Midbrain (tissue), 1 donor: ENCODE results near the gene TRAF7.
"Not testable (repeated sequence)": the region's sequence is repeated elsewhere in the genome, so short reads cannot be mapped to it uniquely, and the experiment has no call there.

Experiments
- DNase-seq: peaks from one replicate; lab custom pipeline; 2025; lab: John Stamatoyannopoulos, UW

TRAF7 gene

DNA sequence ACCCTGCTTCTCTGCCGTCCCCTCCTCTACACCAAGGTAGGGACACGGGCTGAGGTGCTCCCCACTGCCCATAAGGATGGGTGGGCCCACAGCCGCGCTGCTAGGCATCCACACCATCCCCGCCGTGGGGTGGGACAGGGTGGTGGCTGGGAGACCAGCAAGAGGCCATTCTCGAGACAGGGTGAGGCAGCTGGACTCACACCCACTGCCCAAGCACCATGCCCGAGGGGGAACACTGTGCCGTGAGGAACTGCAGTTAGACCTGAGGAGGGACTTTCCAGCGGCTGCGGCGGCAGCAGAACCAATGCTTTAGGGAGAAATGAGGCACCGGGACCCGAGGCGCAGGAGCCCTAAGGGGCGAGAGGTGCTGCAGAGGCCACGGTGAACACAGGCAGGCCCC is 33.2 kb upstream of the TRAF7 start:
- DNase-seq, result no peak

DNA sequence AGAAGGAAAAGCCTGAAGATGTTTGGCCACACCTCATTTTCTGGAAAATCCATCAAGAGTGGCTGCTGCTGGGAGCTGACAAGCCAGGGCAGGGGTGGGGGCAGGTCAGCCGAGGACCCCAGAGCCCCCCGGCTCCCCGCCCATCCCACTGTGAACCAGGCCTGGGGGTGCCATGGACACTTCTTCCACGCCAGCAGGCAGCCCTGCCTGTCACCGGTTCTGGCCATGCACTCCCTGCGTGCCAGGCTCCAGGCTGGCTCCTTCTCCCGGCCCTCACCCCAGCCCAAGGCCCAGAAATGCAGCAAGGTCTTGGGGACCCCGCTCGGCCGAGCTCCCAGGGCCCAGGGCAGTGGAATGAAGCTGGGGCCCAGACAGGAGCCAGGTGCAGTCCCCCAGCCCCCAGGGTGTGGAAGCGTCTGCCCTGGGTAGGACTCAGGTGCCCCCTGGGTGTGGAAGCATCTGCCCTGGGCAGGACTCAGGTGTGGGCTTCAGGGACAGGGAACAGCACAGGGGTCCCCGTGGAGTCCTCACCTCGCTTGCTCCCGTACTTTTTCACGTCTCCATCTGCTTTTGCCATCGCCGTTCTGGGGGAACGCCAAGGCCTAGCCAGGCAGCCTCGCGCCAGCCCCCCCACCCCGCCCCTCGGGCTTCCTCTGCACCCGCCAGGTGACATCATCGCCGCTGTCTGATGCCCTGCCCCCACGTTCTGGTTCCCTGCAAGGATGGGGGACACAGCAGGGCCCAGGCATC is 32.5 kb upstream of the TRAF7 start:
- DNase-seq, result not testable (repeated sequence)

DNA sequence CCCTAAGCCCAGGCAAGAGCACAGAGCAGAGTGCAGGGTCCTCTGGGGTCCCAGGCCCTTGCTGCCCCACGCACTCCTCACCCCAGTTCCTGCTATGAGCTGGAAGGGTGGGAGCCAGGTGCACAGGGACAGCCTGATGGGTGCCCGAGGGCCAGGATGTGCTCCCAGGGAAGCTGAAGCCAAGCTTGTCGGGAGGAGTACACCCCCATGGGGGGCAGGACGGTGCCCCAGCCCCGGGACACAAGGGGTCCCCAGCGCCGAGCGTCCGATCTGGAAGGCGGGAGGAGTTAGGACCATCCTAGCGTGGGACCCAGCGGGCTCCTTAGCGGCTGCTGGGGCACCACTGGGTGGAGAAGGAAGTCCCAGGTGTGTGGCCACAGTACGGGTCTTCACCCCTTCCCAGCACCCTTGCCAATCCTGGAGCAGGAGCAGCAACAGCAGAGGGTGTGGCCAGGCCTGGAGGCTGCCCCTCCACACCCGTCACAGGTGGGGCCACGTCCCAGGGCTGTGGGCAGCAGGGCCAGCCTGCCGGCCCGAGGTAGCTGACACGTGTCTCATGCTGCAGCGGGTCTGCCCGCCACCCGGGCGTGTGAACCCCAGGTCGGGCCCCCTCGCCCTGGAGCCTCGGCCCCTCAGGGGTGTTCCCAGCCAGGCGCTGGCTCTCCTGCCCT is 31.7 kb upstream of the TRAF7 start:
- DNase-seq, result not testable (repeated sequence)

DNA sequence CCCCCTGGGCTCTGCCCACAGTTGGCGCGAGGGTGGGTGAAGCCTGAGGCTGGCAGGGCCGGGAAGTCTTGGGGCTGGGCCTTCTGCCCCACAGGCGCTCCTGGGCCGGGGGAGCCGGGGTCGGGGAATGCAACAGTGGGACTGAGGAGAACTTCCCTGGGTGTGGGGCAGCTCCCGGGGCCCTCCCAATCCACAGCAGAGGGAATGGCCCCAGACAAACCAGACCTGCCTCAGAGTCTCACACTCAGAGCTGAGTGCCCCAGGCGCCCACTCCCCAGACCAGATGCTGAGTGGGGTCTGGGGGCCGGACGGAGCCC is 31.2 kb upstream of the TRAF7 start:
- DNase-seq, result not testable (repeated sequence)

DNA sequence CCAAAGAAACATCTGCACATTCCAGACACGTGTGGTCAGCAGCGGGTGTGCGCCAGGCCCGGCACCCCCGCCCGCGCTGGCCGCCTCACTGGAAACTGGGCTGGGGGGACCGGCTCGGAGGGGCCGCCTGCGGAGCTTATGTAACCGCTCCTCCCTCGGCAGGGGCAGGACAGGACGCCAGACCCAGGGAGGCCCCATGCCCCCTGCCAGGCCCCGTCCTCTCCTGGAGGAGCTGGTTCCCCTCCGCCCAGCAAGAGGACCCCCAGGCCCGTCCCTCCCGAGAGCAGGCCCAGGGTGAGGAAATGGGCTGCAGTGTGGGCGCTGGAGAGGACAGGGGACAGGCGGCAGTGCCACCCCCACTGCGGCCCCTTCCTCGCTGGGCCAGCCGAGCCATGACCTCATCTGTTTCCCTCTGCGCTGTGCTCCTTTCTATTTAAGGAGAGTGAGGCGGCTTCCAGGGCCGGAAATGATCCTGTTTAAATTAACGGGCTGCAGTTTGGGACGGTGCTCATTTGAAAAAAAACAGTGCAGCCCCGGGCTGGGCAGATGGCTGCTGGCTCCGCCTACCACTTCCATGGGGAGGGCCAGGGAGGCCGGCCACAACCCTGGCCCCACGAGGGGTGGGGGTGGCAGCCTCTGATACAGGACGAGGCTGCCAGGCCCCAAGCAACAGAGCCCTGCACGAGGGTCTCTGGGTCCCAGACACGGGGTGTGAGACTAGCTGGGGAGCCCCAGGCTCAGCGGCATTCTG is 30.7 kb upstream of the TRAF7 start:
- peak; percentile 34 for DNase-seq

DNA sequence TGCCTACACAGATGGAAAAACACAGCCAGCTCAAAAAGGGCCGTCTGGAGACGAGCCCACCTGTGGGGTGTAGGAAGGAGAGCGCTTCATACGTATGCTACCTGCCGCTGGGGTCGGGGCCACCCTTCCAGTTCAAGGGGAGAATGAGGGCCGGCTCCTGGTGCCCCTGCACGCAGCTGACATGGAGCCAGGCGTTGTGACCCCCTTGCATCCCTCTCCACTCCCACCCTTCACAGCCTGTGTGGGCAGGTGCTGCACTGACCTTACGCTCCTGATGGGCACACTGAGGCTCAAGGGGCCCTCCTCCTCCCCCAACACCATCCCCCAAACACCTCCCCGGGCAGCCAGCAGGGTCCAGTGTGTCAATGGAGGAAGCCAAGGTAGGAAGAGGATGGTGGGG is 30.0 kb upstream of the TRAF7 start:
- DNase-seq, result not testable (repeated sequence)

DNA sequence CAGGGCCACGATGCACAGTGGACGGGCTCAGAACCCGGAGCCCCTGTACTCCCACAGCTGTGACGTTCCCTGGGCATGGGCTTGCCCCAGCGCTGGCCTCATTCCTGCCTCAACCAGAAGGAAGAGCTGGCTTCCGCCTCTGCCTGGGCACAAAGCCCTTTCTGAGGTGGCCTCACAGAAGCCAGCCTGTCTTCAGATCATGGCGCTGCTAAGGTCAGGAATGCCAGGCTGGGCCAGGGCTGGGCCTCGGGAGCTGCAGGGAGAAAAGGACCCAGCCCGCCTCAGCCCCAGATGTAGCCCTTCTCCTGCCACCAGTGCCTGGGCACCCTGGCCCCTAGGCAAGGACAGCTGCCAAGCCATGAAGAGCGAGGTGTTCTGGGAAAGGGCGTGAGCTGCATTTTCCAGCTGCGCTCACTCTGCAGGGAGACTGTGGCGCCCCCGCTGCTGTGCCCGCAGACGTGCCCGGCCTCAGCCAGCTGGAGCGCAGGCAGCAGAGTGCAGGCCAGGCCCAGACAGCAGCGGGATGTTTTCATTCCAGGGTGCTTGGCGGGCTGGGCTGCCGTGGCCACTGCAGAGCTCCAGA is 29.3 kb upstream of the TRAF7 start:
- peak; percentile 75 for DNase-seq

DNA sequence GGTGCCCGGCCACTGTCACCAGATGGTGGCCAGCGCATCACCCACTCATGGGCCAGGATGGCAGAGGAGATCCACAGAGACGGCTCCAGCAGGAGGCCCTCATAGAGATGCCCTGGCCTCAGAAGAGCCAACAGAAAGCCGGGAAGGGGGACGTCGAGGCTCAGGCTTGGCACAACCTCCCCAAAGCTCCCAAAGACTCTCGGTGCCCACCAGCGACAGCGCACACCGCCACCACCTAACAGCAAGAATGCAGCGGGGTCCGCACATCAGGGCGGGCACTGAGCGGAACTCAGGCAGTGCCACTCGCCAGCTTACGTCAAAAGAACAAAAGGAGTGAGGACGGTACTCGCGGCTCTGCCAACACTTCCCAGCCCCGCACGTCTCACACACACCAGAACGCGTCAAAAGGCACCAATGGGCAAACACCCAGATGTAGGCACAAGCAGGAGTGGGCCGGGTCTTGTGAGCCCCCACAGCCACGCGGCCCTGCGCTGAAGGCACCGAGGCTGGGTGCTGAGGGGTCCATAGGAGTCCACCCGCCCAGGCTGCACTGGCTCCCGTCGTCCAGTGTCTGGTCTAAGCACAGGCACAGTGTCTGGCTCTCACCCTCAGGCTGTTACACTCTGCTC is 28.5 kb upstream of the TRAF7 start:
- DNase-seq, result not testable (repeated sequence)

DNA sequence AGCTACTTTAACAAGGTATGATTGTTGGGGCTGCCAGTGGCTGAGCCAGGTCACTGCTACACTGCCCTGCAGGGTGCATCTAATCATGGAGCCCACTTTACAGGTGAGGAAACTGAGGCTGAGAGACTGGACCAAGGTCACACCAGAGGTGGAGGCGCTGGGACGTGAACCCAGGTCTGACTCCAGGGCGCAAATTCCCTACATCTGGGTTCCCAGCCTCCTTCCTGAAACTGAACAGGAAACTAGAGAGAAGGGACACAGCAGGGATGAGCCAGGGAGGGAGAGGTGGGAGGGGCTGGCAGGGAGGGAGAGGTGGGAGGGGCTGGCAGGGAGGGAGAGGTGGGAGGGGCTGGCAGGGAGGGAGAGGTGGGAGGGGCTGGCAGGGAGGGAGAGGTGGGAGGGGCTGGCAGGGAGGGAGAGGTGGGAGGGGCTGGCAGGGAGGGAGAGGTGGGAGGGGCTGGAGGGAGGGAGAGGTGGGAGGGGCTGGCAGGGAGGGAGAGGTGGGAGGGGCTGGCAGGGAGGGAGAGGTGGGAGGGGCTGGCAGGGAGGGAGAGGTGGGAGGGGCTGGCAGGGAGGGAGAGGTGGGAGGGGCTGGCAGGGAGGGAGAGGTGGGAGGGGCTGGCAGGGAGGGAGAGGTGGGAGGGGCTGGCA is 27.8 kb upstream of the TRAF7 start:
- not testable (repeated sequence) for DNase-seq

DNA sequence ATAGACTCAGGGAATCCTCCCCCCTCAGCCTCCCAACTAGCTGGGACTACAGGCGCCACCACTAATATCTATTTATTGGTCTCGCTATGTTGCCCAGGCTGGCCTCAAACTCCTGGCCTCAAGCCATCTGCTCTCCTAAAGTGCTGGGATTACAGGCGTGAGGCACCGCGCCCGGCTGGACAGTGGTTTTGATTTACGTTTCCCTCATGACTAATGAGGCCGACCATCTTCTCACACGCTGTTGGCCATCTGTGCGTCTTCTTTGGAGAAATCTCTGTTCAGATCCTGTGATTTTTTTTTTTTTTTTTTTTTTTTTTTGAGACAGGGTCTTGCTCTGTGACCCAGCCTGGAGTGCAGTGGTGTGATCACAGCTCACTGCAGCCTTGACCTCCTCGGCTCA is 26.3 kb upstream of the TRAF7 start:
- DNase-seq, result not testable (repeated sequence)

DNA sequence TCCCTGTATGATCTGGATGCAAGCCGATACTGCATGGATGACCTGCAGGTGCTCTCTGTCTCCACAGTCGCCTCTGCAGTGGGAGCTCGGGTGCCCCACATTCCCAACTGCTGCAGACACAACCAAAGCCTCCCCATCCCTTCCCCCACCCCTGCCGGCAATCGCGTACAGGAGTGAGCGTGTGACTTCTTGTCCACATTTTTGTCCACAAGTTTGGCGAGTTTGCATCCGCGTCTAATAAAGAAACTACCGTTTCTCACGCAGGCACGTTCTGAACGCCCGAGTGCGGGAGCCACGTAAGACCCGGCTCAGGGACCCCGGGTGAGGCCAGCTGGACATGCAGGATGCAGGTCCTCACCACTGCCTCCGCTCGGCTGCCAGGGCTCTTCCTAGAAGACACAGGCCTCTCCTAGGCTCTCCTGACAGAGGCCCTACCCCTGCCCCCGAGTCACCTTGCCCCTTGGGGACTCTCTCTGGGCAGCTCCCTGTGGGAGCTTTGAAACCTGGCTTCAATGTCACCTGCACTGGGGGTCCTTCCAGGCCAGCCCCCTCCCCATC is 25.6 kb upstream of the TRAF7 start:
- not testable (repeated sequence) for DNase-seq

DNA sequence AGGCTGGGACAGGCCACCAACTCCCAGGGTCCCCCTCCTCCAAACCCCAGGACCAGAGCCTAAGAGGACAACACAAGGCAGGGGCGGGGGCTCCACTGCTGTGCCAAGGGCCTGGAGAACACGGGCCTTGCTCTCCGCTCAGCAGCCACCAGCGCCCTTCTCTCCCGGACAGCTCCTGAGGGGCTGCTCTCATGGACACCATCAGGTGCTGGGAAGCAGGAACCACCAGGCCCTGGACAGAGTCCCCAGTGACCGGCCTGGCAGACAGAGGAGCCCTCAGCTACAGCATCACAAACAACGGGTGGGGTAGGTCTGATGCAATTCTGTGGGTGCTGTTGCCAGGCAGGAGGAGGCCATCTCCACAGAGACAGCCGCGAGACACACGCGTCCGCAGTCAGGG is 21.8 kb upstream of the TRAF7 start:
- not testable (repeated sequence) for DNase-seq

DNA sequence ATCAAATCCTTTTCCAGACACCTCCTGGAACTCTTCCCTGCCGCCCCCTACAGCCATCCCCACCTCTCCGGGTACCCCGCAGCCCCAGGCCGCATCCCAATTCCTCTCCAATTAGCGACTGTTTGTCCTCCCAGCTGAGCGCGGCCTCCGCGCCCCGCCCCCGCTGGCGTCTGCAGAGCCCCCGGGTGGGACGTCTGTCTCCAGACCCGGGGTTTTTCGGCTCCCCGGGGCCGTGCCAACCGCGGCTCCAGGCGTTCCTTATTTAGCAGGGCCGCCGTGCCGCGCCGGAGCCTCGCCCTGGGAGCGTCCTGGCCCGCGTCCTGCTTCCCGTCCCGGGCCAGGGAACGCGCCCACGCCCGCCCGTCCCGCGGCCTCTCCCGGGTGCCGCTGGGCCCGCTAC is 20.5 kb upstream of the TRAF7 start:
- DNase-seq, result not testable (repeated sequence)

DNA sequence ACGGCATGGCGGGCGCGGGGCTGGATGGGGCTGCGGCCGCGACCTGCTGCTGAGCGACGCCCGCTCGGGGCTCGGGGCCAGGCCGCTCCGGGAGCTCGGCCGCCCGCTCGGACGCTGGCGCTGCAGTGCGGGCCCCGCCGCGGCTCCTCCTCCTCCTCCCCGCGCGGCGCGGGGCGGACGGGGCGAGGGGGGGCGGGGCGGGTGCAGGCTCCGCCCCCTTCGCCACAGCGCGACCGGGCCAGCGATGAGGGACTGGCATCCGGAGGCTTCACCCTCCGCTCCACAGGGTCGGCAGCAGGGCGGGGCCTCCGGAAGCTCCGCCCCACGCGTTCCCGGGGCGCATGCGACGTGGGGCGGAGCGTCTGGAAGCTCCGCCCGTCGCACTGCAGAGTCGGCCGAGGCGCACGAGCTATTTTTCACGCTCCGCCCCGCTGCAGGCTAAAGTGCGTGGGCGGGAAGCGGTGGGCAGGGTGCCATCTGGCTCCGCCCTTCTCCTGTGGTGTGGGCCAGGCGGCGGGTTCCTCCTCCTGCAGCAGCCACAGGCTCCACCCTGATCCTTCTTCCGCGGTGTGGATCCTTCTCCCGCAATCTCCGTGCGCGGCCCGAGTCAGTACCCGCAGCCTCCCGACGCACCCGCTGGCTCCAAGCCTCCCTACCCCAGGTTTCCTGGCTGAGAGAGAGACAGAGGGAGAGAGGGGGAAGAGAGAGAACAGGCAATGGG is 19.7 kb upstream of the TRAF7 start, which contains the start of gene PKD1:
Gene PKD1 (minus strand): TSS at position 129 of the 721 bp plus-strand sequence. CDS start 209 bp downstream, outside the sequence.
- peak; percentile 87 for DNase-seq

DNA sequence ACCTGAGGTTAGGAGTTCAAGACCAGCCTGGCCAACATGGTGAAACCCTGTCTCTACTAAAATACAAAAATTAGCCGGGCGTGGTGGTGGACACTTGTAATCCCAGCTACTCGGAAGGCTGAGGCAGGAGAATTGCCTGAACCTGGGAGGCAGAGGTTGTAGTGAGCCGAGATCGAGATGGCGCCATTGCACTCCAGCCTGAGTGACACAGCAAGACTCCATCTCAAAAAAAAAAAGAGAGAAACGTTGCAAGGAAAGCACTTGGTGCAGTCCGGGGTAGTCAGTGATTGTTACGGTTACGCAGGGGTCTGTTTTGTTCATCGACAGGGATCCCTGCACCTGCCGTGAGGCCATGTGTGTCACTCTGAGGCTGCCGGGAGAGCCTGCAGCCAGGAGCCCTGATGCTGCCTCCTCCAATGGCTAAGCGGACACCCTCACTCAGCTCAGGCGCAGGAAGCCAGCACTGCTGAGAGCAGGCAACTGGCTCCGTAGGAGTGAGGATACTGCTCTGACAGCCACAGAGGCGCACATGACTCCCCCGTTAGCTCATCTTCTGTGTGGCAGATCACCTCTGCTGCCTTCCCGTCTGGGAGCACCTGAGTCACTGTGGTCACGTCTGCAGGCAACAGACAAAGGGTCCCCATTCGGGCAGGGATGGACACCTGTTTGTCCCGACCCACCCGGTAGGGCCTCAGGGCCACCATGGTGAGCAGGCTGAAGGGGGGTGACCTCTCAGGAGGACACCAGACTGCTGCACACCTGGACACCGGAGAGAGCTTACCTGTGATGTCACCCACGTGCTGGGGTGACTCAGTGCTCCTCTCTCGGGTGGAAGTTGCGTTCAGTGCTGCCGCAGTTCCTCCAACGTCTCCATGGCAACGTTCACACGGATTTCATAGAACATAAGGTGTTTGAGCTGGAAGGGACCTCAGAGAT is 12.4 kb upstream of the TRAF7 start:
- DNase-seq, result no peak

DNA sequence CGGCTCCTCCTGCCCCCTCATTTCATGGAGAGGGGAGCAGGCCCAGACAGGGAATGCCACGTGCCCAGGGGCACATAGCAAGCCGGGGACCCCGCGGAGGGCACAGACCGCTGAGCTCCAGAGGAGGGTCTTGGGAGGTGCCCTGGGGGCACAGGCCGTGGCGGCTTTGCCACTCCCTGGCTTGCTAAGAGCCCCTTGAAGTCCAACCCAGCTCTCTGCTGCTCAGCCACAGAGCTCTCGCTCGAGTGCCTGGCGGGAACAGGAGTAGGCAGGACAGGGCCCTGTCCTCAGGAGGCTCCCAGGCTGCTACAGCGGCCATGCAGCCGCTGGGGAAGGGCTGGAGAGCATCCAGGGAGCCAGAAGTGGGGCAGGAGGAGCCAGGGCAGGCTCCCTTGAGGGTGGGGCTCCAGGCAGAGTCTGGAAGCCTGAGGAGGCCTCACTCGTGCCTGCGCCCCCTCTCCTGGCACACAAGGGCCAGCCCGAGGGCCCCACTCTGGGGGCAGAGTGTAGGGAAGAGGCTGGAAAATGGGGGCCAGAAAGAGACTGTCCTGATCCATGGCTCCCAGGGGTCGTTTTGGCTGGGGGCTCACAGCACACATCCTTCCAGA is 11.6 kb upstream of the TRAF7 start:
- no peak for DNase-seq

DNA sequence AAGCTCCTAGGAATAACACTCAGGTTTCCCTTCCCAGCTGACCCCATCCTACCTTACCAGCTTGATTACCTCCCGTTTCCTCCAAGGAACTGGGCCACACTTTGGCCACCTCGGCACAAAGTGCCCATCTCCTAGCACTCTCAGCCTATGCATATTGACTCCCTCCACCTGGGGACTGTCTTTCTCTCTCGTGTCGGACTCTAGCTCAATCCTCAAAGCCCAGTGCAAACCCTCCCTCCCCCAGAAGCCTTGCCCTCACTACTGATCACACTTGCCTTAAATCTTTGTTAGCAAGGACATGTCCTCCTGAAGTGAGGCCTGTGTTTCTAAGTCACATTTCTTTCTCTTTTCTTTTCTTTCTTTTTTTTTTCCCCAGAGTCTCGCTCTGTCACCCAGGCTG is 9.7 kb upstream of the TRAF7 start:
- DNase-seq, result no peak

DNA sequence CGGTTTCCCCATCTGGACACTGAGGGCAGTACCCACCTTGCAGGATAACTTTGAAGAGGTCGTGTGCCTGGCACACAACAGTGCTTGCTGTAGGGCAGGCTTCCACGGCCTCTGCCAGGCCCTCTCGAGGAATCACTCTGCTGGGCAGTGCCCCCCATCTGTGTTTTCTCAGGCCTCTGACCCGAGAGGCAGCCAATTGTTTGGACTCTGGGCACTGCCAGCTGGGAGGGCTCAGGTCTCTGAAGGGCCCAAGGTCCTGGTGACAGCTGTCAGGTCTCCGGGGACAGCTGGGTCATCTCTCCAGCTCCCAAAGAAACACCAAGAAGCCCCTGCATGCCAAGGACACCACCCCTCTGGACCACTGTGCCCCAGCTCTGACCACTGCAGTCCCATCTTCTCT is 8.2 kb upstream of the TRAF7 start:
- no peak for DNase-seq
